HL-60 (cell line): ENCODE results near the gene AK5.
A peak's percentile ranks its signal among the peaks of the same experiment; 100 is the strongest.
"Not testable (repeated sequence)": the region's sequence is repeated elsewhere in the genome, so short reads cannot be mapped to it uniquely, and the experiment has no call there.

Experiments used
- DNase-seq, 2 experiments: peaks; one replicate each; pipeline ENCODE4 v3.0.0-alpha.2; 2010 to 2020; ENCODE audit warnings: low read depth in 1 of 2, low spot score in 1 of 2
- H3K27ac ChIP-seq: fragments of 250-450 bp; sonication (Bioruptor Pico); replicated peaks from 2 replicates; pipeline ENCODE4 v1.5.1; 2020; ENCODE audit warnings: mild to moderate bottlenecking, moderate library complexity
- H3K27me3 ChIP-seq: fragments of 250-450 bp; sonication (Bioruptor Pico); 2 replicates; pipeline ENCODE4 v1.5.1; 2021; ENCODE audit warnings: mild to moderate bottlenecking, moderate library complexity; ENCODE audit not compliant: insufficient read depth, poor library complexity, severe bottlenecking
- H3K4me3 ChIP-seq: replicated peaks from 2 replicates; pipeline ENCODE4 v1.5.1; 2011; ENCODE audit warnings: mild to moderate bottlenecking, control low read depth, low read length; ENCODE audit not compliant: insufficient read depth
- CTCF ChIP-seq: IDR thresholded peaks from one replicate; pipeline ENCODE4 v1.5.1; 2011; ENCODE audit warnings: low read length, control low read depth, inconsistent platforms; ENCODE audit not compliant: insufficient read depth
- GABPA ChIP-seq: IDR thresholded peaks from 2 replicates; pipeline ENCODE4 v1.6.1; 2012; ENCODE audit warnings: low read depth
- POLR2AphosphoS5 ChIP-seq: IDR thresholded peaks from 2 replicates; pipeline ENCODE4 v1.6.1; 2012; ENCODE audit warnings: low read depth
- SPI1 ChIP-seq: IDR thresholded peaks from 2 replicates; pipeline ENCODE4 v1.6.1; 2012; ENCODE audit warnings: low read depth, mild to moderate bottlenecking, borderline replicate concordance
- TF ChIP-seq, protein P1 (sequence below): IDR thresholded peaks from 2 replicates; pipeline ENCODE4 v1.6.1; 2012; ENCODE audit warnings: low read depth; ENCODE audit not compliant: insufficient replicate concordance

AK5 gene

GRCh38 chr1:77303387-77303786 lies 21.6 kb downstream of the AK5 start:
- DNase-seq, result no peak
- Histone ChIP-seq H3K4me3 (no peak overlapping the region), H3K27ac (no peak overlapping the region), H3K27me3 (no peaks in the 10 kb centered on the region)
- TF ChIP-seq, protein P1, sequence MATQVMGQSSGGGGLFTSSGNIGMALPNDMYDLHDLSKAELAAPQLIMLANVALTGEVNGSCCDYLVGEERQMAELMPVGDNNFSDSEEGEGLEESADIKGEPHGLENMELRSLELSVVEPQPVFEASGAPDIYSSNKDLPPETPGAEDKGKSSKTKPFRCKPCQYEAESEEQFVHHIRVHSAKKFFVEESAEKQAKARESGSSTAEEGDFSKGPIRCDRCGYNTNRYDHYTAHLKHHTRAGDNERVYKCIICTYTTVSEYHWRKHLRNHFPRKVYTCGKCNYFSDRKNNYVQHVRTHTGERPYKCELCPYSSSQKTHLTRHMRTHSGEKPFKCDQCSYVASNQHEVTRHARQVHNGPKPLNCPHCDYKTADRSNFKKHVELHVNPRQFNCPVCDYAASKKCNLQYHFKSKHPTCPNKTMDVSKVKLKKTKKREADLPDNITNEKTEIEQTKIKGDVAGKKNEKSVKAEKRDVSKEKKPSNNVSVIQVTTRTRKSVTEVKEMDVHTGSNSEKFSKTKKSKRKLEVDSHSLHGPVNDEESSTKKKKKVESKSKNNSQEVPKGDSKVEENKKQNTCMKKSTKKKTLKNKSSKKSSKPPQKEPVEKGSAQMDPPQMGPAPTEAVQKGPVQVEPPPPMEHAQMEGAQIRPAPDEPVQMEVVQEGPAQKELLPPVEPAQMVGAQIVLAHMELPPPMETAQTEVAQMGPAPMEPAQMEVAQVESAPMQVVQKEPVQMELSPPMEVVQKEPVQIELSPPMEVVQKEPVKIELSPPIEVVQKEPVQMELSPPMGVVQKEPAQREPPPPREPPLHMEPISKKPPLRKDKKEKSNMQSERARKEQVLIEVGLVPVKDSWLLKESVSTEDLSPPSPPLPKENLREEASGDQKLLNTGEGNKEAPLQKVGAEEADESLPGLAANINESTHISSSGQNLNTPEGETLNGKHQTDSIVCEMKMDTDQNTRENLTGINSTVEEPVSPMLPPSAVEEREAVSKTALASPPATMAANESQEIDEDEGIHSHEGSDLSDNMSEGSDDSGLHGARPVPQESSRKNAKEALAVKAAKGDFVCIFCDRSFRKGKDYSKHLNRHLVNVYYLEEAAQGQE, result no peak
- TF ChIP-seq POLR2AphosphoS5, result no peak
- no peak for TF ChIP-seq GABPA
- no peak for TF ChIP-seq SPI1
- no peak for TF ChIP-seq CTCF

- TF ChIP-seq GABPA (no peak), SPI1 (peak; percentile 91)
- TF ChIP-seq, protein P1, result no peak
- DNase-seq, result no peak
- H3K27ac ChIP-seq, result no peak overlapping the region
- no peak overlapping the region for H3K4me3 ChIP-seq
- H3K27me3 ChIP-seq, result no peaks in the 10 kb centered on the region
Measured at GRCh38 chr1:77308889-77309621, 27.2 kb downstream of the AK5 start.

DNA sequence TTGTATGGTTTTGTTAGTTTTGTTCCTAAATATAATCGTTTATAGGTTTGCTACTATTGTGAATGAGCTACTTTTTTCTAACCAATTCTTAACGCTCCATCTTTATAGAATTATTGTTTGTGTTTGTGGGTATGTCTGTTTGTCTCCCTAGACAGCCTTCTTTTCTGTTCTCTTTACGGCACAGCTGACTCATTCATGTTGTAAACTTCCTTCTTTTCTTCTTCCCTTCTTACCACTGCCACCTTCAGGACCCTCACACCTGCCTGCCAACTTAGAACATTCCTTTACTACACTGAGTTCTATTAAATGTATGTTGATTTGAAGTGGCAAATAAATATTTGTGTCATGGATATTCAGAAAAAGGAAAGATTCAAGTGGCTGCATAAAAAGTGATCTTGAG lies 29.1 kb downstream of the AK5 start:
- TF ChIP-seq GABPA, result no peak
- no peak for TF ChIP-seq SPI1
- TF ChIP-seq, protein P1, result no peak
- no peak for TF ChIP-seq POLR2AphosphoS5
- TF ChIP-seq CTCF, result no peak
- Histone ChIP-seq H3K4me3 (no peak overlapping the region), H3K27me3 (no peaks in the 10 kb centered on the region), H3K27ac (no peak overlapping the region)
- DNase-seq, result peak; percentile 15 to 18

DNA sequence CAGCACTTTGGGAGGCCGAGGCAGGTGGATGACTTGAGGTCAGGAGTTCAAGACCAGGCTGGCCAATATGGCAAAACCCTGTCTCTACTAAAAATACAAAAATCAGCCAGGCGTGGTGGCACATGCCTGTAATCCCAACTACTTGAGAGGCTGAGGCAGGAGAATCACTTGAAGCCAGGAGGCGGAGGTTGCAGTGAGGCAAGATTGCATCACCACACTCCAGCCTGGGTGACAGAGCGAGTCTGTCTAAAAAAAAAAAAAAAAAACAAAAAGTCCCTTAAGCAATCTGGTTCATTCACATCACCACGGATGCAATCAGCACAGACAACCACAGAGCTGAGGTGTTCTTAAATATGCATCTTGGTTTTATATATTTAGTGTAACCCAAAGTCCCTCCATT lies 30.5 kb downstream of the AK5 start:
- not testable (repeated sequence) for H3K27ac ChIP-seq, H3K4me3 ChIP-seq, H3K27me3 ChIP-seq
- peak in 1 of 2 experiments; percentile 26 for DNase-seq
